Gastroesophageal sphincter (tissue), 4 donors: Measurements from ENCODE around the gene LTBP1. TPM values are rescaled to one million over a fixed set of nuclear protein-coding genes. Genes with fewer than 3 reads are reported as not detected.

ENCODE experiments used
- ATAC-seq: fragments of 150-250 bp; one replicate; pipeline ENCODE4 v1.9.1; 2016; ENCODE audit warnings: mild to moderate bottlenecking, moderate library complexity
- H3K27ac ChIP-seq, 4 donors: fragments of 200-600 bp; sonication (generic) in 3 of 4; 1 replicate in 3 of 4; 2 replicates in 1 of 4; pipeline ENCODE4 v1.5.1; 2016 to 2019
- H3K27me3 ChIP-seq: fragments of 200-600 bp; sonication (generic); one replicate; pipeline ENCODE4 v1.5.1; 2019
- H3K36me3 ChIP-seq, 2 donors: fragments of 200-600 bp; sonication (generic); one replicate each; pipeline ENCODE4 v1.5.1; 2019; ENCODE audit warnings: control low read depth in 1 of 2
- H3K4me1 ChIP-seq, 3 donors: fragments of 200-600 bp; sonication (generic); 1 replicate in 2 of 3; 2 replicates in 1 of 3; pipeline ENCODE4 v1.5.1; 2016 to 2019; ENCODE audit warnings: control low read depth in 2 of 3
- H3K4me3 ChIP-seq, 2 donors: fragments of 200-600 bp; sonication (generic); one replicate each; pipeline ENCODE4 v1.5.1; 2019; ENCODE audit warnings: mild to moderate bottlenecking in 1 of 2, moderate library complexity in 1 of 2
- H3K9me3 ChIP-seq, 3 donors: fragments of 200-600 bp; sonication (generic); one replicate each; pipeline ENCODE4 v1.5.1; 2017 to 2019; ENCODE audit warnings: control low read depth in 2 of 3
- CTCF ChIP-seq, 4 experiments: fragments of 200-600 bp in 2 of 4; fragments of 450-650 bp in 2 of 4; sonication (generic) in 1 of 4; IDR thresholded peaks; one replicate each; pipeline ENCODE4 v1.5.1; 2017 to 2019; ENCODE audit warnings: antibody characterized with exemption in 4 of 4, mild to moderate bottlenecking in 2 of 4, moderate library complexity in 2 of 4
- EP300 ChIP-seq: sonication (generic); formaldehyde crosslinking; IDR thresholded peaks from one replicate; pipeline ENCODE4 v1.6.1; 2017; ENCODE audit warnings: antibody characterized with exemption, mild to moderate bottlenecking
- POLR2A ChIP-seq, 2 donors: fragments of 450-650 bp; IDR thresholded peaks; one replicate each; pipeline ENCODE4 v1.6.1; 2017; ENCODE audit warnings: antibody characterized with exemption in 2 of 2, mild to moderate bottlenecking in 2 of 2, moderate library complexity in 1 of 2
- POLR2AphosphoS5 ChIP-seq: sonication (generic); formaldehyde crosslinking; IDR thresholded peaks from one replicate; pipeline ENCODE4 v1.6.1; 2017; ENCODE audit warnings: antibody characterized with exemption
- WGBS, 2 donors: methylation state at CpG; one replicate each; pipeline ENCODE4 v1.1.5; 2018; ENCODE audit warnings: low coverage in 1 of 2; 5-methylcytosine and 5-hydroxymethylcytosine counted together
- total RNA-seq, 4 donors: library from RNA; depleted of rRNA; stranded (reverse); fragments of >200 nt; gene quantifications; one replicate each; pipeline ENCODE4 v1.1.0, GENCODE V29; 2016

The LTBP1 gene
- total RNA-seq, 4 donors from 2014 or later: 238 to 493 (median 378) TPM

GRCh38 chr2:33145459-33145858, 198.7 kb downstream of the LTBP1 start:
- H3K27ac ChIP-seq: peak overlapping the region; percentile 55 to 80 (median 75)

GRCh38 chr2:33146102-33146501, 199.3 kb downstream of the LTBP1 start:
- whole genome bisulfite sequencing, 2 donors: 59 to 74% methylated on average over 3 of the region's 3 CpGs
- ATAC-seq: no peak
- H3K4me1 ChIP-seq: peaks cover 18 to 99% (median 42%) of the 10 kb centered on the region in 3 donors
- H3K9me3 ChIP-seq: no peaks in the 10 kb centered on the region
- H3K27ac ChIP-seq: peak overlapping the region; percentile 55 to 80 (median 75)
- H3K36me3 ChIP-seq: peaks cover 0 to 7% of the 10 kb centered on the region in 2 donors
- no peaks in the 10 kb centered on the region for H3K27me3 ChIP-seq
- TF ChIP-seq POLR2A (IDR thresholded peaks at IDR 0.05) (no peak), EP300 (no peak), POLR2AphosphoS5 (no peak), CTCF (IDR thresholded peaks at IDR 0.05) (no peak)
- no peak overlapping the region for H3K4me3 ChIP-seq

More at GRCh38 chr2:33145459-33145858, 198.7 kb downstream of the LTBP1 start:
- Histone ChIP-seq H3K9me3 (no peaks in the 10 kb centered on the region), H3K27me3 (no peaks in the 10 kb centered on the region), H3K36me3 (peaks cover 0 to 7% of the 10 kb centered on the region in 2 donors), H3K4me3 (no peak overlapping the region), H3K4me1 (peaks cover 18 to 100% (median 47%) of the 10 kb centered on the region in 3 donors)
- 27 to 52% methylated on average over 2 to 3 of the region's 3 CpGs for WGBS, 2 donors
- TF ChIP-seq POLR2A (IDR thresholded peaks at IDR 0.05) (no peak), POLR2AphosphoS5 (no peak), CTCF (IDR thresholded peaks at IDR 0.05) (no peak), EP300 (no peak)
- peak; percentile 36 for ATAC-seq

- WGBS, 2 donors: 65 to 82% methylated on average over 2 of the region's 2 CpGs
- no peak overlapping the region for H3K4me3 ChIP-seq
- no peaks in the 10 kb centered on the region for H3K9me3 ChIP-seq
- ATAC-seq: peak; percentile 75
- peak overlapping the region; percentile 34 to 80 (median 67) for H3K27ac ChIP-seq
- peaks cover 22 to 90% (median 24%) of the 10 kb centered on the region in 3 donors for H3K4me1 ChIP-seq
- H3K27me3 ChIP-seq: no peaks in the 10 kb centered on the region
- TF ChIP-seq EP300 (no peak), POLR2AphosphoS5 (peak; percentile 77)
- H3K36me3 ChIP-seq: peaks cover 0 to 2% of the 10 kb centered on the region in 2 donors
These were observed 206.3 kb downstream of the LTBP1 start for GRCh38 chr2:33153008-33153407.

- Histone ChIP-seq H3K9me3 (no peaks in the 10 kb centered on the region), H3K4me1 (peaks cover 17 to 67% (median 19%) of the 10 kb centered on the region in 3 donors), H3K36me3 (peaks cover 0 to 4% of the 10 kb centered on the region in 2 donors), H3K4me3 (no peak overlapping the region), H3K27me3 (no peaks in the 10 kb centered on the region), H3K27ac (peak overlapping the region; percentile 75 to 90 (median 88))
- WGBS, 2 donors: 25 to 29% methylated on average over 3 of the region's 3 CpGs
- peak; percentile 77 for ATAC-seq
- TF ChIP-seq CTCF (IDR thresholded peaks at IDR 0.05): no peak
- peak; percentile 87 for TF ChIP-seq POLR2AphosphoS5
These were observed 211.8 kb downstream of the LTBP1 start for GRCh38 chr2:33158482-33159003.

GRCh38 chr2:33160191-33160590, 213.4 kb downstream of the LTBP1 start:
- Histone ChIP-seq H3K27me3 (no peaks in the 10 kb centered on the region), H3K27ac (peak overlapping the region; percentile 18 to 89 (median 82)), H3K9me3 (no peaks in the 10 kb centered on the region), H3K4me1 (peaks cover 8 to 60% (median 11%) of the 10 kb centered on the region in 3 donors), H3K4me3 (no peak overlapping the region), H3K36me3 (peaks cover 0 to 4% of the 10 kb centered on the region in 2 donors)
- no peak for ATAC-seq
- TF ChIP-seq CTCF (IDR thresholded peaks at IDR 0.05): no peak
- TF ChIP-seq EP300: no peak
- TF ChIP-seq POLR2AphosphoS5: no peak
- no peak for TF ChIP-seq POLR2A (IDR thresholded peaks at IDR 0.05)
- 85 to 95% methylated on average over 3 to 5 of the region's 5 CpGs for WGBS, 2 donors
